ENCODE results near the gene FANK1.

The FANK1 gene

DNA sequence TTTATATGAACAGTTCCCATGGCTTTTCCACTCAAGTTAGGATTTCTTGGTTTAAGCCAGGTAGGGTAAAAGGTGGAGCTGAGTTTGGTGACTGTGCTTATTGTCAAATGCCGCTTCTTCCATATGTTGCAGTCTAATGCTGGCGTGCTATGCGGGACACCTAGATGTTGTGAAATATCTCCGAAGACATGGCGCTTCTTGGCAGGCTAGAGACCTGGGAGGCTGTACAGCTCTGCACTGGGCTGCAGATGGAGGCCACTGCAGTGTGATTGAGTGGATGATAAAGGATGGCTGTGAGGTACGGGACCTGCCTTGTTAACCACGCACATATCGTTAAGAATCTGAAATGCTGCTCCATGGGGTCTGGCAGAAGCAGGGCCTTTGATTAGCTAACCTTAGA lies 108.4 kb downstream of the FANK1 start:
- no peak for ATAC-seq
- TF ChIP-seq PATZ1 (CRISPR knock-in tag; IDR thresholded peaks at IDR 0.05; ENCODE audit: borderline replicate concordance) (no peak), ZNF565 (CRISPR knock-in tag; conservative IDR thresholded peaks at IDR 0.05; ENCODE audit: low read depth) (no peak), TCF4 (CRISPR knock-in tag; IDR thresholded peaks at IDR 0.05; ENCODE audit: borderline replicate concordance) (no peak), ZC3H10 (CRISPR knock-in tag; IDR thresholded peaks at IDR 0.05) (no peak), RARB (CRISPR knock-in tag; IDR thresholded peaks at IDR 0.05) (no peak), ZFP3 (CRISPR knock-in tag; IDR thresholded peaks at IDR 0.05) (no peak), BACH2 (CRISPR knock-in tag; IDR thresholded peaks at IDR 0.05; ENCODE audit: borderline replicate concordance) (no peak), ZFP30 (CRISPR knock-in tag; IDR thresholded peaks at IDR 0.05) (no peak), ISL1 (CRISPR knock-in tag; IDR thresholded peaks at IDR 0.05) (no peak), CREB5 (CRISPR knock-in tag; IDR thresholded peaks at IDR 0.05; ENCODE audit: low read depth) (no peak), OSR1 (CRISPR knock-in tag; IDR thresholded peaks at IDR 0.05) (no peak), PPARA (CRISPR knock-in tag; IDR thresholded peaks at IDR 0.05; ENCODE audit: borderline replicate concordance) (no peak), CSDC2 (CRISPR knock-in tag; IDR thresholded peaks at IDR 0.05) (no peak), TSHZ2 (CRISPR knock-in tag; IDR thresholded peaks at IDR 0.05) (no peak), CSRNP3 (CRISPR knock-in tag; IDR thresholded peaks at IDR 0.05) (no peak), ARNTL (CRISPR knock-in tag; IDR thresholded peaks at IDR 0.05; ENCODE audit: borderline replicate concordance, low read depth) (no peak)

- ATAC-seq, result no peak
- TF ChIP-seq PPARA (CRISPR knock-in tag; IDR thresholded peaks at IDR 0.05; ENCODE audit: borderline replicate concordance) (no peak), ZNF565 (CRISPR knock-in tag; conservative IDR thresholded peaks at IDR 0.05; ENCODE audit: low read depth) (no peak), ZNF8 (CRISPR knock-in tag; IDR thresholded peaks at IDR 0.05) (no peak), OSR1 (CRISPR knock-in tag; IDR thresholded peaks at IDR 0.05) (no peak), ZC3H10 (CRISPR knock-in tag; IDR thresholded peaks at IDR 0.05) (no peak), ZNF70 (CRISPR knock-in tag; IDR thresholded peaks at IDR 0.05) (no peak)
Measured at GRCh38 chr10:126006264-126006663, 109.9 kb downstream of the FANK1 start.

DNA sequence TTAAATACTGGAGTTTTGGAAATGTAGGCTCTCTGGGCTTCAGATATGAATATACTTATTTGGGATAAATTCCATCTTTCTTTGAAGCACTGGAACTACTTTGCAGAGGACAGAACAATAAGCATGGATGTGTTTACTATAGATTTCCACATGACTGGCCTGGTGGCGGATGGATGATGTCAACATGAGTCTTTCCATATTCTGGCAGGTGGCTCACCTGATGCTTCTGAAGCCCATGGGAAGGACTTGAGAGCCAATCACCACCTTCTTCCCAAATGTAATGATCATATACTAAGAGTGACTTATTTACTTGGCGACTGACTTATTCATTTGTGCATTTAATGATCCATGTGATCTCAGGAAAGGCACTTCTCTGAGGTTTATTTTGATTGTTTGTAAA lies 110.5 kb downstream of the FANK1 start:
- ATAC-seq, result no peak
- no peak for TF ChIP-seq GLIS3 (CRISPR knock-in tag; IDR thresholded peaks at IDR 0.05)
- TF ChIP-seq ZFP30 (CRISPR knock-in tag; IDR thresholded peaks at IDR 0.05), result no peak
- TF ChIP-seq TOX (CRISPR knock-in tag; IDR thresholded peaks at IDR 0.05; ENCODE audit: borderline replicate concordance), result no peak
- TF ChIP-seq ZNF8 (CRISPR knock-in tag; IDR thresholded peaks at IDR 0.05), result no peak
- no peak for TF ChIP-seq BACH2 (CRISPR knock-in tag; IDR thresholded peaks at IDR 0.05; ENCODE audit: borderline replicate concordance)
- no peak for TF ChIP-seq PPARA (CRISPR knock-in tag; IDR thresholded peaks at IDR 0.05; ENCODE audit: borderline replicate concordance)
- TF ChIP-seq CSRNP3 (CRISPR knock-in tag; IDR thresholded peaks at IDR 0.05), result no peak
- TF ChIP-seq ZFP3 (CRISPR knock-in tag; IDR thresholded peaks at IDR 0.05), result no peak
- TF ChIP-seq OSR1 (CRISPR knock-in tag; IDR thresholded peaks at IDR 0.05), result no peak
- TF ChIP-seq CREB5 (CRISPR knock-in tag; IDR thresholded peaks at IDR 0.05; ENCODE audit: low read depth), result no peak
- TF ChIP-seq RARB (CRISPR knock-in tag; IDR thresholded peaks at IDR 0.05), result no peak
- no peak for TF ChIP-seq TSHZ2 (CRISPR knock-in tag; IDR thresholded peaks at IDR 0.05)
- no peak for TF ChIP-seq CSDC2 (CRISPR knock-in tag; IDR thresholded peaks at IDR 0.05)
- no peak for TF ChIP-seq PATZ1 (CRISPR knock-in tag; IDR thresholded peaks at IDR 0.05; ENCODE audit: borderline replicate concordance)
- no peak for TF ChIP-seq TCF4 (CRISPR knock-in tag; IDR thresholded peaks at IDR 0.05; ENCODE audit: borderline replicate concordance)
- no peak for TF ChIP-seq SNAI2 (CRISPR knock-in tag; IDR thresholded peaks at IDR 0.05)

Measured in SK-N-SH treated with all-trans-retinoic acid at 6 μM for 48 hours (cell line).